Activated T-helper 2 cell treated with anti-CD3 and anti-CD28 coated beads, Interferon-gamma antibody, Interleukin-2, Interleukin-4, amounts not matched to agents 10 μg/mL and 5 μg/mL and 100 μg/mL, durations not matched to agents 14 hours and 24 hours and 36 hours (primary cell): Measurements from ENCODE around the gene HADHA. TPM values are rescaled to one million over a fixed set of nuclear protein-coding genes. Genes with fewer than 3 reads are reported as not detected.

Experiments
- DNase-seq: peaks from one replicate; pipeline ENCODE4 v3.0.0; 2021; ENCODE audit warnings: low spot score
- H3K27ac Mint-ChIP-seq: one replicate; pipeline ENCODE4 v1.8.0; 2021; ENCODE audit warnings: mixed read lengths
- H3K27me3 Mint-ChIP-seq: one replicate; pipeline ENCODE4 v1.8.0; 2021; ENCODE audit warnings: low read depth, mixed read lengths
- H3K36me3 Mint-ChIP-seq: one replicate; pipeline ENCODE4 v1.8.0; 2021; ENCODE audit warnings: low read depth, mixed read lengths
- H3K4me1 Mint-ChIP-seq: one replicate; pipeline ENCODE4 v1.8.0; 2021; ENCODE audit warnings: low read depth, mixed read lengths
- H3K4me3 Mint-ChIP-seq: one replicate; pipeline ENCODE4 v1.8.0; 2021; ENCODE audit warnings: low read depth, mild to moderate bottlenecking, moderate library complexity, mixed read lengths
- H3K9me3 Mint-ChIP-seq: one replicate; pipeline ENCODE4 v1.8.0; 2021; ENCODE audit warnings: mixed read lengths
- intact Hi-C: fragments of 100-400 bp; cut with micrococcal nuclease; formaldehyde crosslinking; loops from one replicate; pipeline ENCODE4 v1.15.1; 2023
- total RNA-seq: library from RNA; stranded (reverse); gene quantifications from 2 replicates; pipeline ENCODE4 v1.2.3, GENCODE V29; 2022

HADHA gene
- total RNA-seq, 1 donor from 2014 or later: 137 TPM

GRCh38 chr2:26238311-26238958, 6.0 kb downstream of the HADHA start:
- Mint-ChIP-seq H3K36me3 (peaks cover 41% of the 10 kb centered on the region), H3K4me1 (peaks cover 25% of the 10 kb centered on the region), H3K27me3 (no peaks in the 10 kb centered on the region), H3K9me3 (no peaks in the 10 kb centered on the region), H3K4me3 (no peak overlapping the region), H3K27ac (no peak overlapping the region)
- DNase-seq: no peak
- intact Hi-C loops: no loop called here

- H3K27ac Mint-ChIP-seq: no peak overlapping the region
- H3K36me3 Mint-ChIP-seq: peaks cover 42% of the 10 kb centered on the region
- intact Hi-C loops: no loop called here
- DNase-seq: no peak
- H3K27me3 Mint-ChIP-seq: no peaks in the 10 kb centered on the region
- no peak overlapping the region for H3K4me3 Mint-ChIP-seq
- H3K4me1 Mint-ChIP-seq: peaks cover 20% of the 10 kb centered on the region
- no peaks in the 10 kb centered on the region for H3K9me3 Mint-ChIP-seq
Measured at GRCh38 chr2:26237868-26238267, 6.6 kb downstream of the HADHA start.

- Mint-ChIP-seq H3K27ac (no peak overlapping the region), H3K4me1 (peaks cover 5% of the 10 kb centered on the region), H3K9me3 (no peaks in the 10 kb centered on the region), H3K36me3 (peaks cover 55% of the 10 kb centered on the region), H3K27me3 (no peaks in the 10 kb centered on the region), H3K4me3 (no peak overlapping the region)
- DNase-seq: no peak
- intact Hi-C loops: no loop called here
Measured at GRCh38 chr2:26235089-26235488, 9.3 kb downstream of the HADHA start.

GRCh38 chr2:26230806-26231205, 13.6 kb downstream of the HADHA start:
- H3K4me3 Mint-ChIP-seq: no peak overlapping the region
- H3K27ac Mint-ChIP-seq: no peak overlapping the region
- intact Hi-C loops: no loop called here
- DNase-seq: no peak
- peaks cover 78% of the 10 kb centered on the region for H3K36me3 Mint-ChIP-seq
- H3K4me1 Mint-ChIP-seq: no peaks in the 10 kb centered on the region
- H3K27me3 Mint-ChIP-seq: no peaks in the 10 kb centered on the region
- H3K9me3 Mint-ChIP-seq: no peaks in the 10 kb centered on the region

GRCh38 chr2:26229595-26229994, 14.8 kb downstream of the HADHA start:
- intact Hi-C loops: no loop called here
- H3K4me1 Mint-ChIP-seq: no peaks in the 10 kb centered on the region
- H3K27me3 Mint-ChIP-seq: no peaks in the 10 kb centered on the region
- no peak overlapping the region for H3K4me3 Mint-ChIP-seq
- H3K27ac Mint-ChIP-seq: no peak overlapping the region
- H3K9me3 Mint-ChIP-seq: no peaks in the 10 kb centered on the region
- peaks cover 81% of the 10 kb centered on the region for H3K36me3 Mint-ChIP-seq
- DNase-seq: no peak

GRCh38 chr2:26224095-26224494, 20.3 kb downstream of the HADHA start:
- H3K36me3 Mint-ChIP-seq: peaks cover 69% of the 10 kb centered on the region
- DNase-seq: no peak
- intact Hi-C loops: no loop called here
- no peaks in the 10 kb centered on the region for H3K27me3 Mint-ChIP-seq
- H3K27ac Mint-ChIP-seq: no peak overlapping the region
- H3K9me3 Mint-ChIP-seq: no peaks in the 10 kb centered on the region
- no peak overlapping the region for H3K4me3 Mint-ChIP-seq
- no peaks in the 10 kb centered on the region for H3K4me1 Mint-ChIP-seq

GRCh38 chr2:26223018-26223417, 21.4 kb downstream of the HADHA start:
- no peaks in the 10 kb centered on the region for H3K27me3 Mint-ChIP-seq
- H3K27ac Mint-ChIP-seq: no peak overlapping the region
- no peak for DNase-seq
- intact Hi-C loops: no loop called here
- peaks cover 64% of the 10 kb centered on the region for H3K36me3 Mint-ChIP-seq
- H3K4me1 Mint-ChIP-seq: no peaks in the 10 kb centered on the region
- H3K9me3 Mint-ChIP-seq: no peaks in the 10 kb centered on the region
- no peak overlapping the region for H3K4me3 Mint-ChIP-seq

- Mint-ChIP-seq H3K36me3 (peaks cover 68% of the 10 kb centered on the region), H3K4me1 (no peaks in the 10 kb centered on the region), H3K4me3 (no peak overlapping the region), H3K9me3 (no peaks in the 10 kb centered on the region), H3K27me3 (no peaks in the 10 kb centered on the region), H3K27ac (no peak overlapping the region)
- intact Hi-C loops: no loop called here
- DNase-seq: no peak
Measured at GRCh38 chr2:26217720-26218119, 26.7 kb downstream of the HADHA start.

GRCh38 chr2:26216587-26216986, 27.8 kb downstream of the HADHA start:
- Mint-ChIP-seq H3K4me1 (no peaks in the 10 kb centered on the region), H3K27me3 (no peaks in the 10 kb centered on the region), H3K9me3 (no peaks in the 10 kb centered on the region), H3K27ac (no peak overlapping the region), H3K36me3 (peaks cover 74% of the 10 kb centered on the region), H3K4me3 (no peak overlapping the region)
- intact Hi-C loops: no loop called here
- no peak for DNase-seq

- intact Hi-C loops: no loop called here
- Mint-ChIP-seq H3K4me3 (no peak overlapping the region), H3K27me3 (no peaks in the 10 kb centered on the region), H3K9me3 (no peaks in the 10 kb centered on the region), H3K36me3 (peaks cover 79% of the 10 kb centered on the region), H3K4me1 (no peaks in the 10 kb centered on the region), H3K27ac (no peak overlapping the region)
- no peak for DNase-seq
Measured at GRCh38 chr2:26215833-26216232, 28.6 kb downstream of the HADHA start.

- intact Hi-C loops: no loop called here
- Mint-ChIP-seq H3K27ac (no peak overlapping the region), H3K9me3 (no peaks in the 10 kb centered on the region), H3K36me3 (peaks cover 79% of the 10 kb centered on the region), H3K4me3 (no peak overlapping the region), H3K27me3 (no peaks in the 10 kb centered on the region), H3K4me1 (peaks cover under 1% of the 10 kb centered on the region)
- no peak for DNase-seq
Measured at GRCh38 chr2:26214759-26215158, 29.7 kb downstream of the HADHA start.

GRCh38 chr2:26212011-26212410, 32.4 kb downstream of the HADHA start:
- peaks cover 79% of the 10 kb centered on the region for H3K36me3 Mint-ChIP-seq
- H3K27me3 Mint-ChIP-seq: no peaks in the 10 kb centered on the region
- no peak for DNase-seq
- H3K4me3 Mint-ChIP-seq: no peak overlapping the region
- peaks cover 2% of the 10 kb centered on the region for H3K4me1 Mint-ChIP-seq
- no peaks in the 10 kb centered on the region for H3K9me3 Mint-ChIP-seq
- intact Hi-C loops: no loop called here
- H3K27ac Mint-ChIP-seq: no peak overlapping the region

GRCh38 chr2:26203906-26204305, 40.5 kb downstream of the HADHA start:
- Mint-ChIP-seq H3K27ac (no peak overlapping the region), H3K9me3 (no peaks in the 10 kb centered on the region), H3K36me3 (peaks cover 64% of the 10 kb centered on the region), H3K27me3 (no peaks in the 10 kb centered on the region), H3K4me1 (no peaks in the 10 kb centered on the region), H3K4me3 (no peak overlapping the region)
- intact Hi-C loops: no loop called here
- no peak for DNase-seq

GRCh38 chr2:26202981-26203490, 41.4 kb downstream of the HADHA start:
- Mint-ChIP-seq H3K4me3 (no peak overlapping the region), H3K9me3 (no peaks in the 10 kb centered on the region), H3K27me3 (no peaks in the 10 kb centered on the region), H3K27ac (no peak overlapping the region), H3K4me1 (no peaks in the 10 kb centered on the region), H3K36me3 (peaks cover 63% of the 10 kb centered on the region)
- DNase-seq: no peak
- intact Hi-C loops: no loop called here
